Left lobe of liver (tissue), 2 donors: Measurements from ENCODE around the gene PURB. TPM values are rescaled to one million over a fixed set of nuclear protein-coding genes. Genes with fewer than 3 reads are reported as not detected.
"Not testable (repeated sequence)": the region's sequence is repeated elsewhere in the genome, so short reads cannot be mapped to it uniquely, and the experiment has no call there.

Experiments
- ATAC-seq: fragments of 200-7000 bp; cut with Tn5 transposase; one replicate; pipeline ENCODE4 v1.9.1; 2020; ENCODE audit warnings: mild to moderate bottlenecking, moderate library complexity
- DNase-seq: peaks from one replicate; pipeline ENCODE4 v3.0.0-alpha.2; 2020; ENCODE audit warnings: low spot score
- total RNA-seq: library from RNA; stranded (reverse); gene quantifications from one replicate; pipeline ENCODE4 v1.2.1, GENCODE V29; 2021
- donor health status: DM: no; HTN: no; CAD: no; lungs with moderate emphysema.
- donor health status: DM: no; HTN: yes; CAD: no.

The PURB gene
- total RNA-seq: 5.0 TPM

- DNase-seq: peak; percentile 96
Measured at GRCh38 chr7:44885394-44886317, at the start of gene PURB. Gene PURB (minus strand): TSS chr7:44885530. CDS start chr7:44885348, 182 bp downstream.

GRCh38 chr7:44935016-44935415 lies 49.7 kb upstream of the PURB start:
- no peak for ATAC-seq
- no peak for DNase-seq

More at GRCh38 chr7:44885394-44886317, at the start of gene PURB:
- peak; percentile 94 for ATAC-seq

GRCh38 chr7:44934510-44934909 lies 49.2 kb upstream of the PURB start:
- ATAC-seq, DNase-seq: not testable (repeated sequence)

- no peak for ATAC-seq
- no peak for DNase-seq
Measured at GRCh38 chr7:44930921-44931320, 45.6 kb upstream of the PURB start.

GRCh38 chr7:44922351-44922694 lies 37.0 kb upstream of the PURB start:
- ATAC-seq (peak; percentile 12), DNase-seq (no peak)

GRCh38 chr7:44921607-44922350 lies 36.4 kb upstream of the PURB start:
- ATAC-seq (peak; percentile 100), DNase-seq (peak; percentile 89)

GRCh38 chr7:44920119-44920518 lies 34.8 kb upstream of the PURB start:
- DNase-seq (no peak), ATAC-seq (no peak)

- no peak for DNase-seq
- no peak for ATAC-seq
Measured at GRCh38 chr7:44918029-44918428, 32.7 kb upstream of the PURB start.

GRCh38 chr7:44917465-44917864 lies 32.1 kb upstream of the PURB start:
- DNase-seq (no peak), ATAC-seq (no peak)

- no peak for ATAC-seq
- no peak for DNase-seq
Measured at GRCh38 chr7:44914992-44915607, 29.8 kb upstream of the PURB start.

- DNase-seq (no peak), ATAC-seq (no peak)
Measured at GRCh38 chr7:44912775-44913347, 27.5 kb upstream of the PURB start.

GRCh38 chr7:44911911-44912310 lies 26.6 kb upstream of the PURB start:
- DNase-seq (peak; percentile 53), ATAC-seq (peak; percentile 73)

- ATAC-seq: no peak
- no peak for DNase-seq
Measured at GRCh38 chr7:44909596-44910389, 24.5 kb upstream of the PURB start.

- DNase-seq: no peak
- no peak for ATAC-seq
Measured at GRCh38 chr7:44906965-44907364, 21.6 kb upstream of the PURB start.

- DNase-seq (no peak), ATAC-seq (no peak)
Measured at GRCh38 chr7:44905002-44905635, 19.8 kb upstream of the PURB start.

- DNase-seq (no peak), ATAC-seq (no peak)
Measured at GRCh38 chr7:44899443-44899842, 14.1 kb upstream of the PURB start.

- DNase-seq (no peak), ATAC-seq (no peak)
Measured at GRCh38 chr7:44898039-44898438, 12.7 kb upstream of the PURB start.

GRCh38 chr7:44897309-44897708 lies 12.0 kb upstream of the PURB start:
- no peak for ATAC-seq
- no peak for DNase-seq

GRCh38 chr7:44894888-44895580 lies 9.7 kb upstream of the PURB start:
- no peak for DNase-seq
- no peak for ATAC-seq
